NCI-H510A treated with DMSO at 0.1 percent for 48 hours (cell line): ENCODE results near the gene ERO1B.
A peak's percentile ranks its signal among the peaks of the same experiment; 100 is the strongest.

Experiments
- DNase-seq: peaks from one replicate; lab custom pipeline; 2025; lab: John Stamatoyannopoulos, UW

The ERO1B gene

GRCh38 chr1:236297161-236297560 is 15.4 kb upstream of the ERO1B start:
- DNase-seq, result no peak

DNA sequence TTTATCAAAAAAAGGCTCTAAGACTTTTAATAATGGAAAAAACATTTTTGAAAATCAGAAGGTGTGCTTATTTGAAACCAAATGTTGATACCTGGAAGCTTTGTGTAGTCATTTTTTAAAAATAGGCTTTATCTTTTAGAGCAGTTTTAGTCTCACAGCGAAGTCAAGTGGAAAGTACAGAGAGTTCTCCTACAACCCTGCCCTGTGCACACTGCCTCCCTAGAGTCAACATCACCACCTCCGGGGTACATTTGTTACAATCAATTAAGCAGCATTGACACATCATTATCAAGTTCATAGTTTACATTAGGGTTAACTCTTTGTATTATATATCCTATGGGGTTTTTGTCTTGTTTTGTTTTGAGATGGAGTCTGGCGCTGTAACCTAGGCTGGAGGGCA is 10.7 kb upstream of the ERO1B start:
- no peak for DNase-seq

GRCh38 chr1:236289492-236290131 is 7.9 kb upstream of the ERO1B start:
- peak; percentile 9 for DNase-seq

- DNase-seq, result peak; percentile 68
These were observed 6.8 kb upstream of the ERO1B start for GRCh38 chr1:236288620-236288976.

- peak; percentile 89 for DNase-seq
These were observed 6.2 kb upstream of the ERO1B start for GRCh38 chr1:236287757-236288619.

- no peak for DNase-seq
These were observed 5.6 kb upstream of the ERO1B start for GRCh38 chr1:236287356-236287755.

DNA sequence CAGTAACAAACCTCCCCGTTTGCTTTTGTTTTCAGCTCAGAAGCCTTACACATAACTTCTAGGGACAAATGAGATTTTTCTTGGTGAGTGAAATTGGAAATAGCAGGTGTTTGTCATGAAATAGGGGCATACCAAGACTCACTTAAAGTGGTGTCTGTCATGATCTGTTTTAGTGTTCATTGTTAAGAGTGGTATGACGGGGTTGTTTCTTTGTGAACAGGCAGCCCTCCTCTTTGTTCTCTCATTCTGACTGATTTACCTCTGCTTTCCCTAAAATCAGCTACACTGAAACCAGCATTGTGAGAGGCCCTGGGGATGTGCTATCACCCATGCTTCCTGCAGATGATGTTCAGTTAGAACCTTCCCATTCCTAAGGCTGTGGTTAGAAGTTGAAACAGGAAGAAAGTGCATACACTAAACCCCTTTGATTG is 2.5 kb upstream of the ERO1B start:
- DNase-seq, result no peak

DNA sequence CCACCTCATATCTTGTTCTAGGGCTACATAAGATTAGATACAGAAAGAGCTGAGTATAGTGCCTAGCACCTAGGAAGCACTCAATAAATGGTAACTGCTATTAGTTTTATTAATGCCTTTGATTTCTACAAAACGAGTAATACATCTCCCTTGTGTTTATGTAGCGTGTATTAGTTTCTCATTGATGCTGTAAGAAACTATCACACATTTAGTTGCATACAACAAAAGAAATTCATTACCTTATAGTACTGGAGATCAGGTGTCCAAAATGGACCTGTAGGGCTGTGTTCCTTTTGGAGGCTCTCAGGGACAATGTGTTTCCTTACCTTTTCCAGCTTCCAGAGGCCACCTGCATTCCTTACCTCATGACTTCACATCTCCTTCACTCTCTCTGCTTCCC is 961 bp upstream of the ERO1B start:
- DNase-seq, result no peak

GRCh38 chr1:236282425-236282716 is 613 bp upstream of the ERO1B start:
- no peak for DNase-seq

DNA sequence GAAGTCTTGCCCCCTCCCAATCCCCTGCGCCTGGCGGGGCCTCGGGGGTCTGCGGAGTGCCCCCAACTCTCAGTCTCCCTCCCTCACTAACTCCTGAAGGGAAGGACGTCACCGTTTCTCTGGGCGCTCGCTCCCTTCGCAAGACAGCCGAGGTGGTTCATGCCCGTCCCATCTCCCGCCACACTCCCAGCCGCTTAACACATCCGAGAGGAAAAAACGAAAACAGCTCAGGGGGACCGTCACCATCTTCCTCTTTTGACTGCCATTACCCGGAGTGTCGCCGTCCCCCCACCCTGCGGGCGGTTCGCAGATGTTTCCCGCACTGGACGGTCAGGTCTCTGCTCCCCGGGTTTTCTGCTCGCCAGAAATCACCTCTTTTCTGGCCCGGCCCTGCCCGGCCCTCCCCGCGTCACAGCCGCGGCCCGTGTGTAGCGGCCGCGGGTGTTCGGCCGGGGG is 532 bp downstream of the ERO1B start:
- peak; percentile 10 for DNase-seq

DNA sequence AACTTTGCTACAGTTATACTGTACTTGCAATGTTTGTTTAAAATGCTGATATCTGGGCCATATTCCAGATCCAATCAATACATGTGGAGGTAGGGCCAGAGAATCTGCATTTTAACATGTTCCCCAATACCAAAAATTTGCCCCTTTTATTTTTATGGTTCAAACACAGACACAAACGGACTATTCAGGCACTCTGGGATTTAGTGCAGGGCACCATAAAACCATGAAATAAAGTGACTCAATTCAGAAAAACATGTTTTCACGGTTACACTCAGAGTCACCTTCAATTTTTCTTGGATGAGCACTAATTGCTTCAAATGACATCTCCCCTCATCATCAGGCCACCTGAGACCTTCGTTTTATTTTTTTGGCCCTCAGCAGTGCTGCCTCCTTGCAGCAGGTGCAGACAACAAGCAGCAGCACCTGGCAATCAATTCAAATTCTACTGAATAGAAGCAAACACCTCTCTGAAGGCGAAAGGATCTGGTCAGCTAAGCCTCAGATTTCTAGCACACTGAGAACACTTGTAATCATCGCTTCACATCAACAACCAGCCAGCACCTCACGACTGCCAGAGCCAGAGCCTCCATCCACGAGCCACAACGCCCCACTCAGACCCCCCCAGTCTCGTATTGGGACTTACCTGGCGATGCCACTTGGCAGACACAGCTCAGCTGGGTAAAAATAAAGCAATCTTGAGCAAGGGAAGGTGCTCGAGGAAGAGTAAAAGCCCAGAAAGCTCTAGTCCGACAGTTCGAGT is 1.1 kb downstream of the ERO1B start:
- DNase-seq, result peak; percentile 51

- DNase-seq, result no peak
These were observed 6.2 kb downstream of the ERO1B start for GRCh38 chr1:236275586-236275985.

GRCh38 chr1:236275061-236275460 is 6.7 kb downstream of the ERO1B start:
- DNase-seq, result no peak

GRCh38 chr1:236273358-236273757 is 8.4 kb downstream of the ERO1B start:
- no peak for DNase-seq

DNA sequence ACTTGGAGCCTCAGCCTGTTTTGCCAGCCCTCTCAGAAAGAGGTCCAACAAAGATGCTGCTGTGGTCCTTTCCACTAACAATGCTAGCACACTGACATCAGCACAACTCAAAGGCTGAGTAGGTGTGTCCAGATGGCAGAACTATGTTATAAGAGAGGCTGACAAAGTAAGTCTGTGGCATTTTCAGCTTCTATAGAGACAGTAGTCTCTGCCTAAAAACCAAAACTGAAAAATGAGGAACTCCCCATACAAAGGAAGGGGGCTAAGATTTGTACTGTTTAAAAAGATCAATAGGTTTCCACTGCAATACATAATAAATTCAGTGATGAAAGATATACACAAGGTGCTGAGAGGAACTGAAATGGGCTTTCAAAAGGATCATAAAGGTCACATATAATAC is 12.3 kb downstream of the ERO1B start:
- DNase-seq, result no peak

DNA sequence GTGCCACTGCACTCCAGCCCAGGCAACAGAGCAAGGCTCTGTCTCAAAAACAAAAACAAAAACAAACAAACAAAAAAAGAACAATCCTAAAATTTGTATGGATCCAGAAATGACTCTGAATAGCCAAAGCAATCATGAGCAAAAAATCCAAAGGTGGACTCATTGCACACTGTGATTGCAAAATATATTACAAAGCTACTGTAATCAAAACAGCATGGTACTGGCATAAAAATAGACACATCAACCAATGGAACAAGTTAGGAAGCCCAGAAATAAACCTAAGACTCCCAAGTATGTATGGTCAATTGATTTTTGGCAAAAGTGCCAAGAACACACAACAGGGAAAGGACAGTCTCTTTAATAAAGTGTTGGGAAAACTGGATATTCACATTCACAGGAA is 19.9 kb downstream of the ERO1B start:
- DNase-seq, result no peak

DNA sequence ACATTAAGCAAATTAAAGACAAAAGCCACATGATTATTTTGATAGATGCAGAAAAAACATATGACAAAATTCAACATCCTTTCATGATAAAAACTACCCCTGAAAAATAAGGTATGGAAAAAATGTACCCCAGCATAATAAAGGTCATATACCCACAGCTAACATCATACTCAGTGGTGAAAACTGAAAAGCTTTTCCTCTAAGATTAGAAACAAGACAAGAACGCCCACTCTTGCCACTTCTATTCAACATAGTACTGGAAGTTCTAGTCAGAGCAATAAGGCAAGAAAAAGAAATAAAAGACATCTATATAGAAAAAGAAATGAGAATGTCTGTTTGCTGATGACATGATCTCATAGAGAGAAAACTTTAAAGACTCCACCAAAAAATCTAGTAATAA is 20.7 kb downstream of the ERO1B start:
- no peak for DNase-seq

DNA sequence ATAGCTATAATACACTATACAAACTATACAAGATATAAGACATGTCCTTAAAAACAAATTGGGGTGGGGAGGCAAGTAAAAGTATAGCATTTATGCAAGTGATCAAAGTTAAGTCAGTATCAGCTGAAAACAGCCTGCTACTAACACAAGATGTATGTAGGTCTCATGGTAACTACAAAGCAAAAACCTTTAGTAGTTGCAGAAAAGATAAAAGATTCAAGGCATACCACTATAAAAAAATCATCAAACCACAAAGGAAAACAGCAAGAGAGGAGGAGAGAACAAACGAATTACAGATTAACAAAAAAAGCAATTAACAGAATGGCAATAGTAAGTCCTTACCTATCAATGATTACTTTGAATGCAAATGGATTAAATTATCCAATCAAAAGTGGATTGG is 22.7 kb downstream of the ERO1B start:
- DNase-seq, result no peak

GRCh38 chr1:236258114-236258622 is 23.6 kb downstream of the ERO1B start:
- DNase-seq, result no peak

DNA sequence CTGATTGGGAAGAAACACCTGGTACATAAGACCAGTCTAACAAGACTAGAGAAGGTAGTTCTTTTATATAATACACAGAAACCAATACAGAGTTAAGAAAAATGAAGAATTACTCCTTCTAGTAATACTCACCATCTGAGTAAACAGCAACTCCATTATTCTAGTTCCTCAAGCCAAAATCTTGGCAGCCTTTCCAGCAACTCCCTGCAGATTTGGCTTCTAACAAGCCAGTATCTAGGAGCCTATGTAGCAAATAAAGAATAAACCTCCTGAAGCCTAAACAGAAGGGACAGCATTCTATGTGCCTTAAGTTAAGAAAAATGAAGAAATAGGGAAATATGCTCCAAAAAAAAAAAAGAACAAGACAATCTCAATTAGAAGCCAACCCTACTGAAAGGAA is 24.5 kb downstream of the ERO1B start:
- no peak for DNase-seq

DNA sequence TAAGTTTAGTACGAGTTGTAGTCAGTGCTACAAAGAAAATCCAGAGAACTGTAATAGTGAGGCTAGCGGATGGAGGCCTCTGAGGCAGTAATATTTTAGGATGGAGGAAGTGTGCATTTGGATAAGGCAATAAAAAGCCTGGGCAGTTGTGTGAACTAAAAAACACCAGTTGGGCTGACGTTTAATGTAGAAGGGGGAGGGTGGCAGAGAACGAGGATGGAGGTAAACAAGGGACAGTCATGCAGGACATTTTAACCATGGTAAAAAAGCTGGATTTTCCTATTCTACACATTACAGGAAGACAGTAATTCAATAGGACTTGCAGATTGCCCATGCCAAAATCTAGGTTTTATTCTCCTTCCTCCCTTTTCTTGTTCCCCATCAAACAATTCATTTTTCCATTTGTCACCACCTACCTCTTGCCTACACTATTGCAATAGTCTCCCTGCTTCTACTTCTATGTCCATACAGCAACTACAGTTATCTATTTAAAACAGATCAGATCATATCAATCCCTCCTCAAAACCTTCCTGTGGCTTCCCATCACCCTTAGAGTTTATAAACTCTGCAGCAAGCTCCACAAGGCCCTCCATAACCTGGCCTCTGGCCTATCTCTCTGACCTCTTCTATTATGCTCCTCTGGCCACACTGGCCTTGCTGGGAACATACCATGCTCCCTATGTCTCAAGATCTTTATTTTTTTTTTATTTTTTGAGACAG is 27.7 kb downstream of the ERO1B start:
- DNase-seq, result no peak

DNA sequence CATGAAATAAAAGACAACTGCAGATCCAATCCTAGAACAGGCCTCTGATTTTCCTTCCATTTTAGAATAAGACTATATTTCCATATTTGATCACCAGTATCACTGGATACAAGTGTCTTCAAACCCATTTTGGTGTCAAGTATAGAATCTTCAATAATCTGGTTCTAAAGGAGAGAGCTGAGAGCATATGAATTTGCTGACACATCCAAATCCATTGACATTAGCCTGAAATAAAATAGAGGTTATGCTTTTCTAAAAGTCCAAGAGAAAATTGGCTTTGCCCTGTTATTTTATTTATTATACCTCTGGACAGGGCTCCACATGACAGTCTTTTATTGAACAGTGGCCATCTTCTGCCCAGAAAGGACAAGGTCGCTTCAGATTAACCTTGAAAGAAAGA is 28.6 kb downstream of the ERO1B start:
- DNase-seq, result no peak
